ENCODE measurements around the gene MARCHF9. TPM values are rescaled to one million over a fixed set of nuclear protein-coding genes. Genes with fewer than 3 reads are reported as not detected.

MARCHF9 gene
- total RNA-seq, 1 experiment from 2014 or later: 21.8 TPM

GRCh38 chr12:57762463-57762862 lies 7.6 kb downstream of the MARCHF9 start (continued):
- no peak for TF ChIP-seq EZH2 (IDR thresholded peaks at IDR 0.05)
- TF ChIP-seq ELF1 (IDR thresholded peaks at IDR 0.05; ENCODE audit: borderline replicate concordance, low read depth): no peak
- no peak for TF ChIP-seq SP1 (IDR thresholded peaks at IDR 0.05; ENCODE audit: low read depth)
- TF ChIP-seq EGR1 (IDR thresholded peaks at IDR 0.05; ENCODE audit: low read depth): no peak
- no peak for TF ChIP-seq SIN3A (IDR thresholded peaks at IDR 0.05; ENCODE audit: low read depth)

- POLR2A ChIA-PET: interaction anchor here (0.9 kb wide), 1 partner anchor 20 kb away, joined by 4 read pairs; the partner anchor contains the start of gene TSPAN31
- peak overlapping the region; percentile 100 for H3K4me2 ChIP-seq (ENCODE audit: low read length)
Measured at GRCh38 chr12:57763881-57764661, 9.2 kb downstream of the MARCHF9 start.

More at GRCh38 chr12:57763881-57764661, 9.2 kb downstream of the MARCHF9 start:
- H3K27ac ChIP-seq (ENCODE audit: low read depth, low read length): peak overlapping the region; percentile 73; the same call in 1 of the 2 replicates
- no peak overlapping the region for H2AFZ ChIP-seq (ENCODE audit: low read depth, low read length, poor library complexity, severe bottlenecking)
- intact Hi-C loops (cut with micrococcal nuclease): no loop called here
- no TSS peak for BruUV-seq (replicated peaks)
- ChIA-PET CTCF (interaction anchor here (4.0 kb wide), 1 partner anchor 8 kb away, joined by 51 read pairs; no protein-coding TSS in a partner anchor), RAD21 (ENCODE audit: low non-redundant PET in 1 of 2, low total read pairs in 2 of 2, uncharacterized antibody in 2 of 2, unreplicated experiment in 2 of 2) (no interaction called here)
- H4K20me1 ChIP-seq (ENCODE audit: insufficient read depth): no peaks in the 10 kb centered on the region
- TF ChIP-seq FOSL1 (IDR thresholded peaks at IDR 0.05; ENCODE audit: low read depth): no peak
- no peak for TF ChIP-seq REST (IDR thresholded peaks at IDR 0.05; ENCODE audit: low read depth)
- no peak for DNase-seq (ENCODE audit: low read depth, low spot score)
- H3K9ac ChIP-seq (ENCODE audit: low read length): peak overlapping the region; percentile 81
- no peaks in the 10 kb centered on the region for H3K79me2 ChIP-seq (ENCODE audit: insufficient read depth, low read length)
- no peaks in the 10 kb centered on the region for H3K9me3 ChIP-seq (ENCODE audit: control insufficient read depth in 1 of 2, insufficient read depth in 1 of 2, low read depth in 1 of 2, low read length in 2 of 2)
- H3K9me2 ChIP-seq (ENCODE audit: insufficient read depth): no peaks in the 10 kb centered on the region
- no peak for ATAC-seq
- H3K36me3 ChIP-seq (ENCODE audit: control insufficient read depth in 1 of 2, insufficient read depth in 2 of 2, low read length in 2 of 2): peaks cover 9 to 10% of the 10 kb centered on the region in 2 experiments; a peak in 3 of 4 replicates
- H3K4me1 ChIP-seq (ENCODE audit: control insufficient read depth in 1 of 2, insufficient read depth in 2 of 2, low read length in 2 of 2): peaks cover 11 to 40% of the 10 kb centered on the region in 2 experiments
- H3K4me3 ChIP-seq (replicated peaks in 1 of 2; ENCODE audit: low read depth in 1 of 2, low read length in 2 of 2): peak overlapping the region; percentile 72 to 81
- no peaks in the 10 kb centered on the region for H3K27me3 ChIP-seq (ENCODE audit: insufficient read depth, low read length)

Data from HCT116 (cell line).